SK-N-SH (cell line): ENCODE measurements around the gene MAD2L1. TPM values are rescaled to one million over a fixed set of nuclear protein-coding genes. Genes with fewer than 3 reads are reported as not detected.

Source experiments
- CTCF ChIA-PET: fragments of 300-600, 350-600 bp; formaldehyde crosslinking; extraction: SDS; loops from one replicate; lab custom pipeline; 2021; lab: Yijun Ruan, JAX
- POLR2A ChIA-PET: fragments of 350-600 bp; sonication (Branson Sonifier 250); formaldehyde crosslinking; extraction: SDS; loops from one replicate; lab custom pipeline; 2020; ENCODE audit warnings: antibody characterized with exemption, inconsistent platforms; lab: Yijun Ruan, JAX
- DNase-seq: peaks from one replicate; pipeline ENCODE4 v3.0.0; 2012
- H2AFZ ChIP-seq: fragments of 200-600 bp; sonication (generic); 2 replicates; pipeline ENCODE4 v1.8.1; 2016; ENCODE audit warnings: antibody characterized with exemption, mild to moderate bottlenecking, low read depth
- H3F3A ChIP-seq: fragments of 200-600 bp; sonication (generic); replicated peaks from 2 replicates; pipeline ENCODE3; 2016; ENCODE audit warnings: antibody characterized with exemption, mild to moderate bottlenecking; ENCODE audit not compliant: insufficient read depth
- H3K27ac ChIP-seq, 2 experiments: fragments of 200-500 bp in 1 of 2; fragments of 200-600 bp in 1 of 2; sonication (Bioruptor generic) in 1 of 2; sonication (generic), shearing (Covaris generic) in 1 of 2; 2 replicates each; pipeline versions ENCODE4 v1.5.1 to v1.6.1; 2014 to 2016; ENCODE audit warnings: low read depth in 2 of 2, inconsistent platforms in 1 of 2, low read length in 1 of 2, mild to moderate bottlenecking in 1 of 2, mixed read lengths in 1 of 2
- H3K27me3 ChIP-seq: fragments of 200-600 bp; sonication (generic), shearing (Covaris generic); 2 replicates; pipeline ENCODE4 v1.6.1; 2016; ENCODE audit warnings: mixed run types; ENCODE audit not compliant: insufficient read depth
- H3K36me3 ChIP-seq, 2 experiments: fragments of 200-500 bp in 1 of 2; fragments of 200-600 bp in 1 of 2; sonication (Bioruptor generic) in 1 of 2; sonication (generic) in 1 of 2; replicated peaks in 1 of 2; 2 replicates each; pipeline versions ENCODE3 to v1.5.1; 2014 to 2016; ENCODE audit warnings: low read length in 1 of 2, mild to moderate bottlenecking in 1 of 2; ENCODE audit not compliant: insufficient read depth in 2 of 2, control insufficient read depth in 1 of 2
- H3K4me1 ChIP-seq, 2 experiments: fragments of 200-500 bp in 1 of 2; fragments of 200-600 bp in 1 of 2; sonication (Bioruptor generic) in 1 of 2; sonication (generic), shearing (Covaris generic) in 1 of 2; 2 replicates each; pipeline versions ENCODE4 v1.5.1 to v1.6.1; 2014 to 2016; ENCODE audit warnings: low read depth in 1 of 2, low read length in 1 of 2, mixed run types in 1 of 2; ENCODE audit not compliant: insufficient read depth in 2 of 2, control insufficient read depth in 1 of 2
- H3K4me2 ChIP-seq: fragments of 200-600 bp; sonication (generic), shearing (Covaris generic); 2 replicates; pipeline ENCODE4 v1.6.1; 2017; ENCODE audit warnings: mixed run types
- H3K4me3 ChIP-seq, 2 experiments: fragments of 200-500 bp in 1 of 2; fragments of 200-600 bp in 1 of 2; sonication (Bioruptor generic) in 1 of 2; sonication (generic), shearing (Covaris generic) in 1 of 2; 2 replicates each; pipeline versions ENCODE4 v1.5.1 to v1.8.1; 2014 to 2016; ENCODE audit warnings: low read depth in 2 of 2, inconsistent platforms in 1 of 2, low read length in 1 of 2, mild to moderate bottlenecking in 1 of 2, mixed read lengths in 1 of 2, moderate library complexity in 1 of 2
- H3K79me2 ChIP-seq: fragments of 200-600 bp; sonication (generic); 2 replicates; pipeline ENCODE4 v1.8.1; 2017; ENCODE audit warnings: mild to moderate bottlenecking; ENCODE audit not compliant: insufficient read depth
- H3K9ac ChIP-seq: fragments of 200-600 bp; sonication (generic); 2 replicates; pipeline ENCODE4 v1.6.1; 2017; ENCODE audit warnings: mixed run types
- H3K9me2 ChIP-seq: fragments of 200-600 bp; sonication (generic); 2 replicates; pipeline ENCODE4 v1.6.1; 2017; ENCODE audit warnings: mixed run types
- H3K9me3 ChIP-seq: fragments of 200-600 bp; sonication (generic); 2 replicates; pipeline ENCODE4 v1.6.1; 2017; ENCODE audit warnings: mixed run types, mild to moderate bottlenecking, moderate library complexity
- H4K20me1 ChIP-seq: fragments of 200-600 bp; sonication (generic); 2 replicates; pipeline ENCODE4 v1.6.1; 2017; ENCODE audit warnings: mild to moderate bottlenecking, mixed run types; ENCODE audit not compliant: insufficient read depth
- EZH2phosphoT487 ChIP-seq: fragments of 200-600 bp; sonication (generic); IDR thresholded peaks from 2 replicates; pipeline ENCODE4 v1.6.1; 2017; ENCODE audit warnings: low read depth, mixed run types, mild to moderate bottlenecking, antibody characterized with exemption, moderate library complexity, borderline replicate concordance
- FOSL2 ChIP-seq: IDR thresholded peaks from 2 replicates; pipeline ENCODE4 v1.4.0; 2012; ENCODE audit warnings: low read depth, mild to moderate bottlenecking, moderate library complexity, borderline replicate concordance
- FOXJ3 ChIP-seq: sonication (generic); formaldehyde crosslinking; IDR thresholded peaks from 2 replicates; pipeline ENCODE4 v1.5.1; 2020; ENCODE audit warnings: mild to moderate bottlenecking, missing genetic modification reagents
- GABPA ChIP-seq: IDR thresholded peaks from 2 replicates; pipeline ENCODE4 v1.4.0; 2012; ENCODE audit warnings: low read depth, mild to moderate bottlenecking
- GATA2 ChIP-seq: sonication (generic); formaldehyde crosslinking; IDR thresholded peaks from 2 replicates; pipeline ENCODE4 v1.5.0; 2020; ENCODE audit warnings: mild to moderate bottlenecking, missing genetic modification reagents
- MAX ChIP-seq: IDR thresholded peaks from 2 replicates; pipeline ENCODE4 v1.4.0; 2012; ENCODE audit warnings: low read depth
- NFIC ChIP-seq: IDR thresholded peaks from 2 replicates; pipeline ENCODE4 v1.4.0; 2012; ENCODE audit warnings: borderline replicate concordance
- NRF1 ChIP-seq: IDR thresholded peaks from 2 replicates; pipeline ENCODE4 v1.6.1; 2012; ENCODE audit warnings: low read depth, mild to moderate bottlenecking, low read length
- PBX3 ChIP-seq: IDR thresholded peaks from 2 replicates; pipeline ENCODE4; 2012
- POLR2AphosphoS5 ChIP-seq: IDR thresholded peaks from 2 replicates; pipeline ENCODE4 v1.6.1; 2012; ENCODE audit warnings: low read depth, low read length
- RAD21 ChIP-seq: IDR thresholded peaks from 2 replicates; pipeline ENCODE4 v1.6.1; 2012; ENCODE audit warnings: mild to moderate bottlenecking, low read length
- RCOR1 ChIP-seq: fragments of 150-350 bp; IDR thresholded peaks from 2 replicates; pipeline ENCODE4 v1.6.1; 2017; ENCODE audit warnings: antibody characterized with exemption, low read length
- RXRA ChIP-seq: IDR thresholded peaks from 2 replicates; pipeline ENCODE4 v1.4.0; 2012; ENCODE audit warnings: low read depth, mild to moderate bottlenecking, borderline replicate concordance
- SIN3A ChIP-seq: IDR thresholded peaks from 2 replicates; pipeline ENCODE4 v1.6.1; 2012; ENCODE audit warnings: low read depth, mild to moderate bottlenecking, low read length, moderate library complexity, borderline replicate concordance
- SMC3 ChIP-seq: IDR thresholded peaks from 2 replicates; pipeline ENCODE4 v1.6.1; 2012; ENCODE audit warnings: low read depth, low read length, improper control_type of control experiment
- TEAD4 ChIP-seq: IDR thresholded peaks from 2 replicates; pipeline ENCODE4 v1.4.0; 2012; ENCODE audit warnings: mild to moderate bottlenecking, borderline replicate concordance; ENCODE audit not compliant: insufficient read depth
- YY1 ChIP-seq: IDR thresholded peaks from 2 replicates; pipeline ENCODE4 v1.4.0; 2012; ENCODE audit warnings: low read depth, mild to moderate bottlenecking
- WGBS: methylation state at CpG from one replicate; pipeline ENCODE4 v1.1.6; 2017; ENCODE audit warnings: low lambda C conversion rate; 5-methylcytosine and 5-hydroxymethylcytosine counted together
- polyA plus RNA-seq, 3 experiments: library from polyadenylated mRNA; depleted of rRNA; stranded (reverse); fragments of >200 nt; gene quantifications; 2 replicates each; pipeline ENCODE4 v1.2.3, GENCODE V29; 2012
- TF ChIP-seq, protein P1 (sequence below): IDR thresholded peaks from 2 replicates; pipeline ENCODE4 v1.4.0; 2012; ENCODE audit warnings: low read depth, borderline replicate concordance
- TF ChIP-seq, protein P2 (sequence below): fragments of 150-350 bp; IDR thresholded peaks from 2 replicates; pipeline ENCODE4 v1.6.1; 2016; ENCODE audit warnings: mild to moderate bottlenecking, low read depth, low read length
- TF ChIP-seq, protein P3 (sequence below): IDR thresholded peaks from 2 replicates; pipeline ENCODE4 v1.6.1; 2012; ENCODE audit warnings: mild to moderate bottlenecking, low read depth, low read length, moderate library complexity

MAD2L1 gene
- polyA plus RNA-seq, 1 of the 3 experiments (the other 2 are of a cell fraction), result 37.4 TPM

- Histone ChIP-seq H3F3A (no peaks in the 10 kb centered on the region), H3K79me2 (no peaks in the 10 kb centered on the region), H3K9me2 (no peaks in the 10 kb centered on the region), H3K36me3 (no peaks in the 10 kb centered on the region), H3K4me2 (no peak overlapping the region), H3K9me3 (no peaks in the 10 kb centered on the region), H3K9ac (no peak overlapping the region), H3K27ac (no peak overlapping the region), H4K20me1 (no peaks in the 10 kb centered on the region), H2AFZ (no peak overlapping the region), H3K4me3 (no peak overlapping the region), H3K4me1 (no peaks in the 10 kb centered on the region), H3K27me3 (no peaks in the 10 kb centered on the region)
- ChIA-PET POLR2A (no interaction called here), CTCF (interaction anchor here (1.3 to 3.2 kb wide), 4 partner anchors 16 to 397 kb away, joined by 3 to 13 read pairs (median 6); partner anchors contain the start of gene PDE5A)
- WGBS, result 20% methylated on average over 1 of the region's 1 CpG
- TF ChIP-seq NRF1 (no peak), PBX3 (no peak), MAX (no peak), FOXJ3 (CRISPR knock-in tag) (no peak), SMC3 (no peak), NFIC (no peak), RAD21 (no peak), TEAD4 (no peak)
- TF ChIP-seq, protein P1, sequence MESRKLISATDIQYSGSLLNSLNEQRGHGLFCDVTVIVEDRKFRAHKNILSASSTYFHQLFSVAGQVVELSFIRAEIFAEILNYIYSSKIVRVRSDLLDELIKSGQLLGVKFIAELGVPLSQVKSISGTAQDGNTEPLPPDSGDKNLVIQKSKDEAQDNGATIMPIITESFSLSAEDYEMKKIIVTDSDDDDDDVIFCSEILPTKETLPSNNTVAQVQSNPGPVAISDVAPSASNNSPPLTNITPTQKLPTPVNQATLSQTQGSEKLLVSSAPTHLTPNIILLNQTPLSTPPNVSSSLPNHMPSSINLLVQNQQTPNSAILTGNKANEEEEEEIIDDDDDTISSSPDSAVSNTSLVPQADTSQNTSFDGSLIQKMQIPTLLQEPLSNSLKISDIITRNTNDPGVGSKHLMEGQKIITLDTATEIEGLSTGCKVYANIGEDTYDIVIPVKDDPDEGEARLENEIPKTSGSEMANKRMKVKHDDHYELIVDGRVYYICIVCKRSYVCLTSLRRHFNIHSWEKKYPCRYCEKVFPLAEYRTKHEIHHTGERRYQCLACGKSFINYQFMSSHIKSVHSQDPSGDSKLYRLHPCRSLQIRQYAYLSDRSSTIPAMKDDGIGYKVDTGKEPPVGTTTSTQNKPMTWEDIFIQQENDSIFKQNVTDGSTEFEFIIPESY, result no peak
- DNase-seq, result no peak
These were observed 41.1 kb downstream of the MAD2L1 start for GRCh38 chr4:120025516-120025915.

DNA sequence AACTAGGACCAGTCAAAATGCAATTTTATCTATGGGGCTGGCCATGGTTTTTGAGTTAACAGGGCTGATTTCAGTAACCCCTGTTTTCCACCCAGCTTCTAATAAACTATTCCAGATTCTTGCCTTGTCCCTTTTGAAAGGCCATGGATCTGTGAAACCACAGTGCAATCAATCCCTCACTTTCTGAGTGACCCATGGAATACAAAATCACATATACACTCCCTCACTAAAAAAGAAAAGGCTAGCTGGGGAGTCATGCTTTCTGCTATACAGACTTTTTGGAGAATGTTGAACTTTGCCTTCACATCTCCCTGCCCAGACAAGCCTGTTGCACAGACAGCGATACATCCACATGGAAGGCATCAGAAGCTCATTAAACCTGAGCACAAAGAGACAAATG, 47.9 kb downstream of the MAD2L1 start:
- H3K9me3 ChIP-seq, result no peaks in the 10 kb centered on the region
- H3K27me3 ChIP-seq, result no peaks in the 10 kb centered on the region
- TF ChIP-seq RAD21 (no peak), RXRA (no peak), GABPA (no peak), RCOR1 (no peak), FOXJ3 (CRISPR knock-in tag) (no peak), FOSL2 (no peak), MAX (no peak), EZH2phosphoT487 (no peak), SIN3A (no peak), YY1 (no peak), GATA2 (CRISPR knock-in tag) (no peak), POLR2AphosphoS5 (no peak)
- TF ChIP-seq, protein P2, sequence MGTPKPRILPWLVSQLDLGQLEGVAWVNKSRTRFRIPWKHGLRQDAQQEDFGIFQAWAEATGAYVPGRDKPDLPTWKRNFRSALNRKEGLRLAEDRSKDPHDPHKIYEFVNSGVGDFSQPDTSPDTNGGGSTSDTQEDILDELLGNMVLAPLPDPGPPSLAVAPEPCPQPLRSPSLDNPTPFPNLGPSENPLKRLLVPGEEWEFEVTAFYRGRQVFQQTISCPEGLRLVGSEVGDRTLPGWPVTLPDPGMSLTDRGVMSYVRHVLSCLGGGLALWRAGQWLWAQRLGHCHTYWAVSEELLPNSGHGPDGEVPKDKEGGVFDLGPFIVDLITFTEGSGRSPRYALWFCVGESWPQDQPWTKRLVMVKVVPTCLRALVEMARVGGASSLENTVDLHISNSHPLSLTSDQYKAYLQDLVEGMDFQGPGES, result no peak
- TF ChIP-seq, protein P3, sequence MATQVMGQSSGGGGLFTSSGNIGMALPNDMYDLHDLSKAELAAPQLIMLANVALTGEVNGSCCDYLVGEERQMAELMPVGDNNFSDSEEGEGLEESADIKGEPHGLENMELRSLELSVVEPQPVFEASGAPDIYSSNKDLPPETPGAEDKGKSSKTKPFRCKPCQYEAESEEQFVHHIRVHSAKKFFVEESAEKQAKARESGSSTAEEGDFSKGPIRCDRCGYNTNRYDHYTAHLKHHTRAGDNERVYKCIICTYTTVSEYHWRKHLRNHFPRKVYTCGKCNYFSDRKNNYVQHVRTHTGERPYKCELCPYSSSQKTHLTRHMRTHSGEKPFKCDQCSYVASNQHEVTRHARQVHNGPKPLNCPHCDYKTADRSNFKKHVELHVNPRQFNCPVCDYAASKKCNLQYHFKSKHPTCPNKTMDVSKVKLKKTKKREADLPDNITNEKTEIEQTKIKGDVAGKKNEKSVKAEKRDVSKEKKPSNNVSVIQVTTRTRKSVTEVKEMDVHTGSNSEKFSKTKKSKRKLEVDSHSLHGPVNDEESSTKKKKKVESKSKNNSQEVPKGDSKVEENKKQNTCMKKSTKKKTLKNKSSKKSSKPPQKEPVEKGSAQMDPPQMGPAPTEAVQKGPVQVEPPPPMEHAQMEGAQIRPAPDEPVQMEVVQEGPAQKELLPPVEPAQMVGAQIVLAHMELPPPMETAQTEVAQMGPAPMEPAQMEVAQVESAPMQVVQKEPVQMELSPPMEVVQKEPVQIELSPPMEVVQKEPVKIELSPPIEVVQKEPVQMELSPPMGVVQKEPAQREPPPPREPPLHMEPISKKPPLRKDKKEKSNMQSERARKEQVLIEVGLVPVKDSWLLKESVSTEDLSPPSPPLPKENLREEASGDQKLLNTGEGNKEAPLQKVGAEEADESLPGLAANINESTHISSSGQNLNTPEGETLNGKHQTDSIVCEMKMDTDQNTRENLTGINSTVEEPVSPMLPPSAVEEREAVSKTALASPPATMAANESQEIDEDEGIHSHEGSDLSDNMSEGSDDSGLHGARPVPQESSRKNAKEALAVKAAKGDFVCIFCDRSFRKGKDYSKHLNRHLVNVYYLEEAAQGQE, result no peak
- POLR2A ChIA-PET, result no interaction called here
- CTCF ChIA-PET, result interaction anchor here (1.1 kb wide), 1 partner anchor 32 kb away, joined by 3 read pairs; no protein-coding TSS in a partner anchor
- H3K4me3 ChIP-seq, result no peak overlapping the region
- H3K27ac ChIP-seq, result no peak overlapping the region
- no peaks in the 10 kb centered on the region for H4K20me1 ChIP-seq
- no peaks in the 10 kb centered on the region for H3K4me1 ChIP-seq
- H3K79me2 ChIP-seq, result no peaks in the 10 kb centered on the region
- H3F3A ChIP-seq, result no peaks in the 10 kb centered on the region
- H3K36me3 ChIP-seq, result no peaks in the 10 kb centered on the region
- no peak overlapping the region for H3K9ac ChIP-seq
- no peaks in the 10 kb centered on the region for H3K9me2 ChIP-seq
- DNase-seq, result no peak
- no peak overlapping the region for H3K4me2 ChIP-seq
- 88% methylated on average over 1 of the region's 1 CpG for WGBS
- H2AFZ ChIP-seq, result no peak overlapping the region
